Measurements from ENCODE around the gene C2CD3.

The C2CD3 gene

GRCh38 chr11:74057249-74058151, 113.3 kb downstream of the C2CD3 start:
- DNase-seq (ENCODE audit: low spot score), result no peak
- no peak for TF ChIP-seq CTCF (IDR thresholded peaks at IDR 0.05; ENCODE audit: extremely low read depth, insufficient read depth, missing control alignments)

GRCh38 chr11:74055938-74056337, 114.9 kb downstream of the C2CD3 start:
- no peak for DNase-seq (ENCODE audit: low spot score)
- in situ Hi-C loops (cut with MboI; ENCODE audit: low pct_unique_long_range_greater_than_20kb, low sequenced_read_pairs, unreplicated experiment), result no loop called here
- TF ChIP-seq CTCF (IDR thresholded peaks at IDR 0.05; ENCODE audit: extremely low read depth, insufficient read depth, missing control alignments), result no peak

More at GRCh38 chr11:74057249-74058151, 113.3 kb downstream of the C2CD3 start:
- in situ Hi-C loops (cut with MboI; ENCODE audit: low pct_unique_long_range_greater_than_20kb, low sequenced_read_pairs, unreplicated experiment), result no loop called here

GRCh38 chr11:74050465-74050864, 120.3 kb downstream of the C2CD3 start:
- TF ChIP-seq CTCF (IDR thresholded peaks at IDR 0.05; ENCODE audit: extremely low read depth, insufficient read depth, missing control alignments), result no peak
- in situ Hi-C loops (cut with MboI; ENCODE audit: low pct_unique_long_range_greater_than_20kb, low sequenced_read_pairs, unreplicated experiment), result no loop called here
- DNase-seq (ENCODE audit: low spot score), result no peak

- TF ChIP-seq CTCF (IDR thresholded peaks at IDR 0.05; ENCODE audit: extremely low read depth, insufficient read depth, missing control alignments), result no peak
- in situ Hi-C loops (cut with MboI; ENCODE audit: low pct_unique_long_range_greater_than_20kb, low sequenced_read_pairs, unreplicated experiment), result no loop called here
- DNase-seq (ENCODE audit: low spot score), result no peak
Measured at GRCh38 chr11:74048993-74049392, 121.8 kb downstream of the C2CD3 start.

GRCh38 chr11:74044538-74044937, 126.3 kb downstream of the C2CD3 start:
- DNase-seq (ENCODE audit: low spot score), result no peak
- in situ Hi-C loops (cut with MboI; ENCODE audit: low pct_unique_long_range_greater_than_20kb, low sequenced_read_pairs, unreplicated experiment), result no loop called here
- TF ChIP-seq CTCF (IDR thresholded peaks at IDR 0.05; ENCODE audit: extremely low read depth, insufficient read depth, missing control alignments), result no peak

- no peak for DNase-seq (ENCODE audit: low spot score)
- in situ Hi-C loops (cut with MboI; ENCODE audit: low pct_unique_long_range_greater_than_20kb, low sequenced_read_pairs, unreplicated experiment), result no loop called here
- no peak for TF ChIP-seq CTCF (IDR thresholded peaks at IDR 0.05; ENCODE audit: extremely low read depth, insufficient read depth, missing control alignments)
Measured at GRCh38 chr11:74043450-74043849, 127.4 kb downstream of the C2CD3 start.

All from GM13977 (cell line).